Measurements from ENCODE around the gene ASTN2.

- TF ChIP-seq ZSCAN29 (IDR thresholded peaks at IDR 0.05) (no peak), LARP7 (IDR thresholded peaks at IDR 0.05) (no peak), TARDBP (IDR thresholded peaks at IDR 0.05; ENCODE audit: borderline replicate concordance) (no peak), YY1 (IDR thresholded peaks at IDR 0.05; ENCODE audit: low read depth, low read length) (no peak), CTCF (IDR thresholded peaks at IDR 0.05 in 2 of 3, conservative IDR thresholded peaks at IDR 0.05 in 1 of 3; ENCODE audit: control insufficient read depth in 2 of 3, extremely low read depth in 1 of 3, insufficient read depth in 1 of 3, low read depth in 3 of 3, low read length in 3 of 3) (no peak), GATAD2B (conservative IDR thresholded peaks at IDR 0.05; ENCODE audit: low read depth) (no peak), JUNB (IDR thresholded peaks at IDR 0.05) (no peak), EZH2 (IDR thresholded peaks at IDR 0.05; ENCODE audit: borderline replicate concordance, control insufficient read depth, low read depth, low read length) (no peak), E4F1 (IDR thresholded peaks at IDR 0.05; ENCODE audit: borderline replicate concordance, partially characterized antibody) (no peak), ZBTB4 (CRISPR knock-in tag; IDR thresholded peaks at IDR 0.05) (no peak), CREM (IDR thresholded peaks at IDR 0.05; ENCODE audit: low read depth) (no peak)
These were observed 565.1 kb downstream of the ASTN2 start for GRCh38 chr9:116849721-116850120.
